ENCODE measurements around the gene PKP3.
"Not testable (repeated sequence)": the region's sequence is repeated elsewhere in the genome, so short reads cannot be mapped to it uniquely, and the experiment has no call there.

Gene PKP3

DNA sequence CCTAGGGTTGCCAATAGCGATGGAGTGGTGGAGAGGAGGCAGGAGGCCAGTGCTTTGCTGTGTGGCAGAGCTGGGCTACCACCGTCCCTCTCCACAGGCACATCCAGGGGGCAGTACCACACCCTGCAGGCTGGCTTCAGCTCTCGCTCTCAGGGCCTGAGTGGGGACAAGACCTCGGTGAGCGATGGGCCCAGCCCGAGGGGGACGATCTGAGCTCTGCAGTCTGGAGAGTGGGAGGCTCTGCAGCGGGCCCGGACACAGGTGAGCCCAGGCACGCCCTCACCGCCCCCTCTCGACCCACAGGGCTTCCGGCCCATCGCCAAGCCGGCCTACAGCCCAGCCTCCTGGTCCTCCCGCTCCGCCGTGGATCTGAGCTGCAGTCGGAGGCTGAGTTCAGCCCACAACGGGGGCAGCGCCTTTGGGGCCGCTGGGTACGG is 2.5 kb downstream of the PKP3 start:
- DNase-seq = no peak

GRCh38 chr11:396948-397548 is 3.0 kb downstream of the PKP3 start:
- peak; percentile 50 for DNase-seq

DNA sequence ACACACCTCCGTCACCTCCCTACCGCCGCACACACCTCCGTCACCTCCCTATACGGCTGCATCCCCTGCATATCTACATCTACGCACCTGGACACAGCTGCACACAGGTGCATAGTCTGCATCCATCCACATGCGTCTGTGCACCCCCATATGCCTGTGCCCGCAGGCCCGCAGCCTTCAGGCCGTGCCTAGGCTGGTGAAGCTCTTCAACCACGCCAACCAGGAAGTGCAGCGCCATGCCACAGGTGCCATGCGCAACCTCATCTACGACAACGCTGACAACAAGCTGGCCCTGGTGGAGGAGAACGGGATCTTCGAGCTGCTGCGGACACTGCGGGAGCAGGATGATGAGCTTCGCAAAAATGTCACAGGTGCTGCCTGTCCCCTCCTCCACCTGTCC is 4.8 kb downstream of the PKP3 start:
- no peak for DNase-seq

DNA sequence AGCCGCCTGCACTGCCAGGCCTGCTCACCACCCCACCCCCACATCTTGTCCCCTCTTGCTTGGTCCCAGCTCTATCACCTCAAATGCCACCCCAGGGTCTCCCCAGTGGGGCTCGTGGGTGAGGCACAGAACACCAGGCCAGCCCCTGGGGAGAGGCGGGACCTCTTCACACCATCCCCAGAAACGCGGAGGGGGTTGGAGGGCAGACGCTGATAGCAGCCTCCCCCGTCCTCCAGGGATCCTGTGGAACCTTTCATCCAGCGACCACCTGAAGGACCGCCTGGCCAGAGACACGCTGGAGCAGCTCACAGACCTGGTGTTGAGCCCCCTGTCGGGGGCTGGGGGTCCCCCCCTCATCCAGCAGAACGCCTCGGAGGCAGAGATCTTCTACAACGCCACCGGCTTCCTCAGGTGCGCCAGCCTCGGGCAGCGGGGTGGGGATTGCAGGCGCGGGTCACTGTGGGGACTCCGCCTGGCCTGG is 5.8 kb downstream of the PKP3 start:
- no peak for DNase-seq

DNA sequence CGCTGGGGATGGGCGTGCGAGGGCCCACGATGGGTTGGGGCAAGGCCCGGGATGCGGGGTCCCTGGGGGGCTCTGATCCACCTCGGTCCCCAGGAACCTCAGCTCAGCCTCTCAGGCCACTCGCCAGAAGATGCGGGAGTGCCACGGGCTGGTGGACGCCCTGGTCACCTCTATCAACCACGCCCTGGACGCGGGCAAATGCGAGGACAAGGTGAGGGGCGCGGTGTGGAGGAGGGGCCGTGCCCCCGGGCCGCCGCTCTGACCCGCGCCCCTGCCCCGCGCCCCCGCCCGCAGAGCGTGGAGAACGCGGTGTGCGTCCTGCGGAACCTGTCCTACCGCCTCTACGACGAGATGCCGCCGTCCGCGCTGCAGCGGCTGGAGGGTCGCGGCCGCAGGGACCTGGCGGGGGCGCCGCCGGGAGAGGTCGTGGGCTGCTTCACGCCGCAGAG is 6.3 kb downstream of the PKP3 start:
- DNase-seq = no peak

GRCh38 chr11:401196-401595 is 7.2 kb downstream of the PKP3 start:
- DNase-seq = not testable (repeated sequence)

DNA sequence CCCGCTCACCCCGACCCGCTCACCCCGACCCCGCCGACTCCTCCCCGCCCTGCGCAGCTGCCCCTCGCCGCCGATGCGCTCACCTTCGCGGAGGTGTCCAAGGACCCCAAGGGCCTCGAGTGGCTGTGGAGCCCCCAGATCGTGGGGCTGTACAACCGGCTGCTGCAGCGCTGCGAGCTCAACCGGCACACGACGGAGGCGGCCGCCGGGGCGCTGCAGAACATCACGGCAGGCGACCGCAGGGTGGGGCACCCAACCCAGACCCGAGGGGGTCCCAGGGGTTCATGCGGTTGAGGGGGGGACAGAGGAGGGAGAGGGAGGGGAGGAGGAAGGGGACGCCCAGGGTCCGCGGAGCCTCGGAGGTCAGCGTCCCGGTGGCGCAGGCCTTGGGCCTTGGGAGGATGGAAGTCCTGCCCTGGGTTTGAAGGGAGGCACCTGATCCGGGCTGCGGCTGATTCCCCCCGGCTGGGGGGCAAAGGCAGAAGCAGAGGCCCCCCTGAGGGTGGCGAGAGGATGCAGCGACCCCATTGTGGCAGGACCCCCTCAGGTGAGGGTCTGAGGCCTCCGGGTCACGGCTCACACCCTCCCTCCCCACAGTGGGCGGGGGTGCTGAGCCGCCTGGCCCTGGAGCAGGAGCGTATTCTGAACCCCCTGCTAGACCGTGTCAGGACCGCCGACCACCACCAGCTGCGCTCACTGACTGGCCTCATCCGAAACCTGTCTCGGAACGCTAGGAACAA is 9.2 kb downstream of the PKP3 start:
- no peak for DNase-seq

DNA sequence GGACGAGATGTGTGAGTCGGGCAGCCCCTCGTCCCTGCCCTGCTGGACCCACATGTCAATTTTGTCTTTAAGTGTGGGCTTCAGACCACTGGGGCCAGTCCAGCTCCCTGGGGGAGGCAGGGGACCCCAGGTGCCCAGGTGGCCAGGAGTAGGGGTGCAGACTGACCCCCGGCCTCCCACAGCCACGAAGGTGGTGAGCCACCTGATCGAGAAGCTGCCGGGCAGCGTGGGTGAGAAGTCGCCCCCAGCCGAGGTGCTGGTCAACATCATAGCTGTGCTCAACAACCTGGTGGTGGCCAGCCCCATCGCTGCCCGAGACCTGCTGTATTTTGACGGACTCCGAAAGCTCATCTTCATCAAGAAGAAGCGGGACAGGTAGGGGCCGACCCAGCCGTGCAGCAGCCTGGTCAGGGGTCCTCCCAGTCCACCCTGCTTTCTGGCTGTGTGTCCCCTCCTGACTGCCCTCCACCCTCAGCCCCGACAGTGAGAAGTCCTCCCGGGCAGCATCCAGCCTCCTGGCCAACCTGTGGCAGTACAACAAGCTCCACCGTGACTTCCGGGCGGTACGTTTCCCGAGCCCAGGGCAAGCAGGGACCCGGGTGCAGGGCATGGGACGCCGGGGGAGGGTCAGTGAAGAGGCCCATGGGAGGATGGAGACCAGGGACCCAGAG is 9.9 kb downstream of the PKP3 start:
- DNase-seq = no peak

GRCh38 chr11:404551-405264 is 10.7 kb downstream of the PKP3 start:
- no peak for DNase-seq

GRCh38 chr11:405323-405953 is 11.4 kb downstream of the PKP3 start:
- no peak for DNase-seq

- no peak for DNase-seq
These were observed 12.2 kb downstream of the PKP3 start for GRCh38 chr11:405954-406795.

- peak; percentile 86 for DNase-seq
These were observed 13.0 kb downstream of the PKP3 start for GRCh38 chr11:406796-407650.

GRCh38 chr11:407651-408123 is 13.7 kb downstream of the PKP3 start:
- no peak for DNase-seq

DNA sequence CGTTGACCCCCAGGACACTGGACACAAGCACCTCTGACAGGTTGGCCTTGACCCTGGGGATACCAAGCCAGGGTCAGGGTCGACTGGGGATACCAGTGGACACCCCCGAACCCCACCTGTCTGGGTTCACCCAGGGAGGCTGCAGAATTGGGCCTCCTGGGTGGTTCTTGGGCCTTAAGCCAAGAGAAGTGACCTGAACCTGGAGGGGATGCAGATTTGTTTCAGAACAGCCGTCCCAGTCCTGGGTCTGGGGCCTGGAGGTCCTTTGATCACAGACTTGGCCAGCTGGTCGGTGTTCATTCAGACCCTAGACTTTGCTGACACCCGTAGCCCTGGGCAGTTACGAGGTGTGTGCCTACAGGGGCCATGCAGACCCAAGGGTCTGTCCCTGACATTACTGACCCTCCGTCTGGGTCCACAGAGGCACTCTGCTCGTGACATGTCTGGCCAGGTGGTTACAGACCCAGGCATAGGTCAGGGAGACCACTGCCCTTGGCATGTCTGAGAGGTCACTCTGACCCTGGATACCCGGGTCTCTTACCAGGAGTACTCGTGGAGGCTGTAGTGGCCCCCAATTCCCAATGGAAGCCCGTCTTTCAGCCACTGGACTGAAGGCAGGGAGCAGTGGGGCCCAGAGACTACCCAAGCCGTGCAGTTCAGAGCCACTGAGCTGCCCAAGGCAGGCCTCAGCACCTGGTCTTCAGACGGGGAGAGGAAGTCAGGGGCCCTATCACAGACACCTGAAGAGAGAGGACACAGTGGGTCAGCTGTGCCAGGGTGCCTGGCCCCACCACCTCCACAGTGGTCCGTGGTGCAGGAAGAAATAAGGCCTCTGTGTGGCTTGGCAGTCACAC is 14.4 kb downstream of the PKP3 start:
- no peak for DNase-seq

DNA sequence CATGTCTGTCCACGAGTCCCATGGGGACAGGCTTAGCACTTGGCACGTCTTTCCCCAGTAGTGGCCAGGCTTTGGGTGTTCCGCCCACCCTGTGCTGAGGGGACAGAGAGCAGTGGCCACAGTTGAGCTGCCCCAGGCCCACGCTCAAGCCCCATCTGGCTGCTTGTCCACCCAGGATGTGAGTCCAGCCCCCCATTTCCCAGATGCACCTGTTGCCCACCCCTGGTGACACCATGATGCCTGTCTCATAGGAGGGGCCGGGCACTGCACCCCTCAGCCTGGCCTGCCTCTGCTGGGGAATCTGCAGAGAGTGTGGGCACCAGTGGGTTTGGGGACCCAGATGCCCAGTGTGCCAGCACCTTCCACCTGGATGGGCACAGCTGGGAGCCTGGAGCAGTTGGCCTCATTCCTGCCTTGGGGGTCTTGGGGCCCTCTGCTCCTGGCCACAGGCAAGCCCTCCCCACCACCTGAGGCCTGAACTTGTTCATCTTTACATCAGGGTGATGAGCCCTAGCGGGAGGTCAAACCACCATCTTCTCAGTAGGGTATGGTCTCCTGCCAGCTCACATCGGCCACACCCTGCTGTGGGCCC is 15.1 kb downstream of the PKP3 start:
- DNase-seq = no peak

- no peak for DNase-seq
These were observed 15.8 kb downstream of the PKP3 start for GRCh38 chr11:409600-410483.

DNA sequence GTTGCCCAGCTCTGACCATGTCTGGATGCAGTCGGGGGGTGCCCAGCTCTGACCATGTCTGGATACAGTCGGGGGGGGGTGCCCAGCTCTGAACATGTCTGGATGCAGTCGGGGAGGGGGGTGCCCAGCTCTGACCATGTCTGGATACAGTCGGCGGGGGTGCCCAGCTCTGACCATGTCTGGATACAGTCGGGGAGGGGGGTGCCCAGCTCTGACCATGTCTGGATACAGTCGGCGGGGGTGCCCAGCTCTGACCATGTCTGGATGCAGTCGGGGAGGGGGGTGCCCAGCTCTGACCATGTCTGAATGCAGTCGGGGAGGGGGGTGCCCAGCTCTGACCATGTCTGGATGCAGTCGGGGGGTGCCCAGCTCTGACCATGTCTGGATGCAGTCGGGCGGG is 16.7 kb downstream of the PKP3 start:
- not testable (repeated sequence) for DNase-seq

DNA sequence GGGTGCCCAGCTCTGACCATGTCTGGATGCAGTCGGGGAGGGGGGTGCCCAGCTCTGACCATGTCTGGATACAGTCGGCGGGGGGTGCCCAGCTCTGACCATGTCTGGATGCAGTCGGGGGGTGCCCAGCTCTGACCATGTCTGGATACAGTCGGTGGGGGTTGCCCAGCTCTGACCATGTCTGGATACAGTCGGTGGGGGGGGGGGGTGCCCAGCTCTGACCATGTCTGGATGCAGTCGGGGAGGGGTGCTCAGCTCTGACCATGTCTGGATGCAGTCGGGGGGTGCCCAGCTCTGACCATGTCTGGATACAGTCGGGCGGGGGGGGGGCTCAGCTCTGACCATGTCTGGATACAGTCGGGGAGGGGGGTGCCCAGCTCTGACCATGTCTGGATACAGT is 17.5 kb downstream of the PKP3 start:
- not testable (repeated sequence) for DNase-seq
